Activated B cell treated with CpG ODN at 0.5 μM for 24 hours (primary cell): Measurements from ENCODE around the gene WFDC6. TPM values are rescaled to one million over a fixed set of nuclear protein-coding genes. Genes with fewer than 3 reads are reported as not detected.
"Not testable (repeated sequence)": the region's sequence is repeated elsewhere in the genome, so short reads cannot be mapped to it uniquely, and the experiment has no call there.

Experiments used
- ATAC-seq: fragments of 200-7000 bp; cut with Tn5 transposase; one replicate; pipeline ENCODE4 v1.10.0; 2021; ENCODE audit warnings: low read depth, mild to moderate bottlenecking, moderate library complexity
- CTCF ChIA-PET: fragments of 350-600 bp; sonication (Branson Sonifier 250); formaldehyde crosslinking; loops from one replicate; lab custom pipeline; 2021; ENCODE audit warnings: antibody characterized with exemption; lab: Charles Lee
- POLR2A ChIA-PET: fragments of 350-600 bp; sonication (Branson Sonifier 250); formaldehyde crosslinking; loops from one replicate; lab custom pipeline; 2021; ENCODE audit warnings: antibody characterized with exemption; lab: Charles Lee
- DNase-seq: peaks from one replicate; pipeline ENCODE4 v3.0.0; 2022
- H3K27ac Mint-ChIP-seq: one replicate; pipeline ENCODE4 v1.8.0; 2020; ENCODE audit warnings: mixed read lengths
- H3K27me3 Mint-ChIP-seq: one replicate; pipeline ENCODE4 v1.8.0; 2021; ENCODE audit warnings: mixed read lengths
- H3K36me3 Mint-ChIP-seq: one replicate; pipeline ENCODE4 v1.8.0; 2021; ENCODE audit warnings: low read depth, mixed read lengths
- H3K4me1 Mint-ChIP-seq: one replicate; pipeline ENCODE4 v1.8.0; 2021; ENCODE audit warnings: mixed read lengths
- H3K4me3 Mint-ChIP-seq: one replicate; pipeline ENCODE4 v1.8.0; 2020; ENCODE audit warnings: mild to moderate bottlenecking, mixed read lengths
- H3K9me3 Mint-ChIP-seq: one replicate; pipeline ENCODE4 v1.8.0; 2020; ENCODE audit warnings: mixed read lengths
- CTCF ChIP-seq: fragments of 200-600 bp; IDR thresholded peaks from one replicate; pipeline ENCODE4 v1.8.0; 2022; ENCODE audit warnings: antibody characterized with exemption, mild to moderate bottlenecking
- intact Hi-C: fragments of 100-400 bp; cut with micrococcal nuclease; formaldehyde crosslinking; loops from one replicate; pipeline ENCODE4 v1.15.1; 2024
- total RNA-seq: library from RNA; stranded (reverse); gene quantifications from 2 replicates; pipeline ENCODE4 v1.2.3, GENCODE V29; 2022

WFDC6 gene
- not detected in 2 replicates for total RNA-seq

GRCh38 chr20:45539382-45539781 is at the start of gene WFDC6:
TSS of gene WFDC6 (minus strand) at chr20:45539482. CDS start at chr20:45539407, 75 bp downstream.
- TF ChIP-seq CTCF = no peak
- no peaks in the 10 kb centered on the region for H3K9me3 Mint-ChIP-seq
- POLR2A ChIA-PET = no interaction called here

GRCh38 chr20:45588800-45589199 is 49.5 kb upstream of the WFDC6 start:
- no peaks in the 10 kb centered on the region for H3K4me1 Mint-ChIP-seq
- H3K27me3 Mint-ChIP-seq = peaks cover 7% of the 10 kb centered on the region
- no peaks in the 10 kb centered on the region for H3K9me3 Mint-ChIP-seq
- intact Hi-C loops = no loop called here
- DNase-seq (no peak), ATAC-seq (no peak)
- no peak for TF ChIP-seq CTCF
- H3K4me3 Mint-ChIP-seq = no peak overlapping the region
- H3K36me3 Mint-ChIP-seq = no peaks in the 10 kb centered on the region
- no peak overlapping the region for H3K27ac Mint-ChIP-seq
- CTCF ChIA-PET = no interaction called here
- POLR2A ChIA-PET = no interaction called here

More at GRCh38 chr20:45539382-45539781, at the start of gene WFDC6:
- Mint-ChIP-seq H3K4me3 (no peak within 1 kb of the TSS), H3K27me3 (peaks cover 34% of the 10 kb centered on the region), H3K4me1 (no peaks in the 10 kb centered on the region), H3K36me3 (no peaks in the 10 kb centered on the region), H3K27ac (no peak within 1 kb of the TSS)
- no peak for DNase-seq
- no peak for ATAC-seq
- CTCF ChIA-PET = no interaction called here
- intact Hi-C loops = no loop called here

DNA sequence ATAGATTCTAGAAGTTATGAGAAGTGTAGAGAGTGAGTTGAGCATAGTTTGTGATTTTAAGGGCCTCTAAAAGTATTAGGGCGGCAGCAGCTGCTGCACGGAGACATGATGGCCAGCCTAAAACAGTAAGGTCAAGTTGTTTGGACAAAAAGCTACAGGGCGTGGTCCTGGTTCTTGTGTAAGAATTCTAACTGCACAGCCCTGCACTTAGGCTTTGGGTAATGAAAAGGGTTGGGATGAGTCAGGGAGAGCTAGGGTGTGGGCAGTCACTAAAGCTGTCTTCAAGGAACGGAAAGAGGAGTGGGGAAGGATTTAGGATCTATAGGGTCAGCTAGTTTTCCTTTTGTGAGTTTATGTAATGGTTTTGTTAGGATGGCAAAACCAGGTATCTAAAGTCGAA is 46.7 kb upstream of the WFDC6 start:
- CTCF ChIA-PET = not testable (repeated sequence)

DNA sequence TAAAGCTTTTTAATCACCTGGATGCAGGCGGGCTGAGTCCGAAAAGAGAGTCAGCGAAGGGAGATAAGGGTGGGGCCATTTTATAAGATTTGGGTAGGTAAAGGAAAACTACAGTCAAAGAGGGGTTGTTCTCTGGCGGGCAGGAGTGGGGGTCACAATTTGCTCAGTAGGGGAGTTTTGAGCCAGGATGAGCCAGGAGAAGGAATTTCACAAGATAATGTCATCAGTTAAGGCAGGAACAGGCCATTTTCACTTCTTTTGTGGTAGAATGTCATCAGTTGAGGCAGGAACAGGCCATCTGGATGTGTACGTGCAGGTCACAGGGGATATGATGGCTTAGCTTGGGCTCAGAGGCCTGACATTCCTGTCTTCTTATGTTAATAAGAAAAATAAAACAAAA is 45.0 kb upstream of the WFDC6 start:
- H3K36me3 Mint-ChIP-seq, H3K9me3 Mint-ChIP-seq, H3K27ac Mint-ChIP-seq, H3K4me1 Mint-ChIP-seq, ATAC-seq, CTCF ChIA-PET, POLR2A ChIA-PET, H3K4me3 Mint-ChIP-seq, intact Hi-C loops, DNase-seq: not testable (repeated sequence)
- peaks cover 20% of the 10 kb centered on the region for H3K27me3 Mint-ChIP-seq

More for the DNA sequence above, 46.7 kb upstream of the WFDC6 start:
- intact Hi-C loops, H3K36me3 Mint-ChIP-seq, H3K4me3 Mint-ChIP-seq, ATAC-seq, H3K4me1 Mint-ChIP-seq, H3K9me3 Mint-ChIP-seq, POLR2A ChIA-PET, H3K27ac Mint-ChIP-seq, DNase-seq: not testable (repeated sequence)
- H3K27me3 Mint-ChIP-seq = peaks cover 14% of the 10 kb centered on the region

DNA sequence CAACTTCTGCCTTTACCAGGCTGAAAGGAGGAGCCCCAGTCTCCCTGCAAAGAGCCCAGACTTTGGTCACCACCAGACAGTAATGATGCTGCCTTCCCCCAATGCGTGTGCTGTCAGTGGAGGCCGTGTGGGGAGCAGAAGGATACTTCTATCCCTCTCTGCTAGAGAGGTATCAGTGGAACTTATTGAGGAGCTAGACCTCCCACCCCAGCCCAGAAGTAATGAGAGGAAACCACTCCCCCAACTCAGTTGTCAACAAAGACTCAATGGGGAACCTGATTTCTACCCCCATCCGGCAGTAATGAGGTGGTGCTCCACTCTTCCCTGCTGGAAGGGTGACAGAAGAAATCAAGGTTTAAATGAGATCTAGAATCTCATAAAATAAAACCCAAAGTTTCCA is 44.2 kb upstream of the WFDC6 start:
- intact Hi-C loops = no loop called here
- ChIA-PET POLR2A (no interaction called here), CTCF (no interaction called here)
- no peak for ATAC-seq
- no peak overlapping the region for H3K27ac Mint-ChIP-seq
- H3K4me1 Mint-ChIP-seq = no peaks in the 10 kb centered on the region
- H3K36me3 Mint-ChIP-seq = no peaks in the 10 kb centered on the region
- DNase-seq = no peak
- H3K27me3 Mint-ChIP-seq = peaks cover 22% of the 10 kb centered on the region
- no peaks in the 10 kb centered on the region for H3K9me3 Mint-ChIP-seq
- no peak overlapping the region for H3K4me3 Mint-ChIP-seq
- no peak for TF ChIP-seq CTCF

DNA sequence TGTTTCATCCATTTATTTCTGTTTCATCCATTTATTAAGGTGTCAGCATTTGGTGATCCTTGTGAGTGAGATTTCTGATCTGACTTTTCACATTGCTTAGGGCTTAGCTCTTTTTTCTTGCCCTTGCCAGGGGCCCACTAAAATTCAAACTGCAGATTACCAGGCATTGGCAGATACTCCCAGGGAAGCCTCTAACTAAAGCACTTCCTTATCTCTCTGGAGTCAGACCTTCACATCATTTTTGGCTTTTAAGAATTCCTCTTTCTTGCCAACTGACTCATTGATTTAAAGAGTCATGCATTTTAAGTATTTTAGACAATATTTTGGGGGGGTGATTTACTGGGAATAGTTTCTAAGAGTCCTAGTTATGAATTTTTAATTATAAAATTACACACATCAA is 42.4 kb upstream of the WFDC6 start:
- CTCF ChIA-PET = no interaction called here
- Mint-ChIP-seq H3K36me3 (no peaks in the 10 kb centered on the region), H3K9me3 (no peaks in the 10 kb centered on the region), H3K27ac (no peak overlapping the region), H3K4me1 (no peaks in the 10 kb centered on the region), H3K27me3 (peaks cover 25% of the 10 kb centered on the region), H3K4me3 (no peak overlapping the region)
- ATAC-seq = no peak
- intact Hi-C loops = no loop called here
- no peak for TF ChIP-seq CTCF
- no peak for DNase-seq
- POLR2A ChIA-PET = no interaction called here
